ENCODE data around the gene MEIS2.

DNA sequence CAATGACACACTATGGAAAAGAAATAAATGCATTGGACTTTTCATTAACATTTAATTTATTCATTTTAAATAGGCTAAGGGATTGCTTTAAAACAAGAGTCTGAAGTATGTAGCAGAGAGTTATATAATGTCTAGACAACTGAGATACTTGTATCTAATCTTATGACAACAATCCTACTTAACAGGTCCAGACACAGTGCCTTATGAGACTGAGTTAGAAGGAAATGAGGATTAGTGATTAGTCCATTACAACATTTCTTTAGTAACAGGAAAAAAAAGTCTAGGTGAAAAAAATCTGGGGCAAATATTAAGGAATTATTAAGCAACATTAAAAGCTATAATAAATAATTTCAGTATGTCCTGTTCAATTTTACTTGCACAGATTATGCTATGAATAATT is 140.6 kb downstream of the MEIS2 start:
- no peak for TF ChIP-seq EZH2 (IDR thresholded peaks at IDR 0.05; ENCODE audit: borderline replicate concordance, low read depth, low read length, poor library complexity, severe bottlenecking)
- TF ChIP-seq, protein P1, sequence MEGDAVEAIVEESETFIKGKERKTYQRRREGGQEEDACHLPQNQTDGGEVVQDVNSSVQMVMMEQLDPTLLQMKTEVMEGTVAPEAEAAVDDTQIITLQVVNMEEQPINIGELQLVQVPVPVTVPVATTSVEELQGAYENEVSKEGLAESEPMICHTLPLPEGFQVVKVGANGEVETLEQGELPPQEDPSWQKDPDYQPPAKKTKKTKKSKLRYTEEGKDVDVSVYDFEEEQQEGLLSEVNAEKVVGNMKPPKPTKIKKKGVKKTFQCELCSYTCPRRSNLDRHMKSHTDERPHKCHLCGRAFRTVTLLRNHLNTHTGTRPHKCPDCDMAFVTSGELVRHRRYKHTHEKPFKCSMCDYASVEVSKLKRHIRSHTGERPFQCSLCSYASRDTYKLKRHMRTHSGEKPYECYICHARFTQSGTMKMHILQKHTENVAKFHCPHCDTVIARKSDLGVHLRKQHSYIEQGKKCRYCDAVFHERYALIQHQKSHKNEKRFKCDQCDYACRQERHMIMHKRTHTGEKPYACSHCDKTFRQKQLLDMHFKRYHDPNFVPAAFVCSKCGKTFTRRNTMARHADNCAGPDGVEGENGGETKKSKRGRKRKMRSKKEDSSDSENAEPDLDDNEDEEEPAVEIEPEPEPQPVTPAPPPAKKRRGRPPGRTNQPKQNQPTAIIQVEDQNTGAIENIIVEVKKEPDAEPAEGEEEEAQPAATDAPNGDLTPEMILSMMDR (conservative IDR thresholded peaks at IDR 0.05; ENCODE audit: low read depth, low read length), result no peak

Measured in A673 (cell line).